ENCODE measurements around the gene TRMU. TPM values are rescaled to one million over a fixed set of nuclear protein-coding genes. Genes with fewer than 3 reads are reported as not detected.

TRMU gene
- total and polyA plus RNA-seq, 2 donors (not counting 3 experiments of a cell fraction or from before 2014, with no cell fraction given), result 42.4 to 65.7 TPM

DNA sequence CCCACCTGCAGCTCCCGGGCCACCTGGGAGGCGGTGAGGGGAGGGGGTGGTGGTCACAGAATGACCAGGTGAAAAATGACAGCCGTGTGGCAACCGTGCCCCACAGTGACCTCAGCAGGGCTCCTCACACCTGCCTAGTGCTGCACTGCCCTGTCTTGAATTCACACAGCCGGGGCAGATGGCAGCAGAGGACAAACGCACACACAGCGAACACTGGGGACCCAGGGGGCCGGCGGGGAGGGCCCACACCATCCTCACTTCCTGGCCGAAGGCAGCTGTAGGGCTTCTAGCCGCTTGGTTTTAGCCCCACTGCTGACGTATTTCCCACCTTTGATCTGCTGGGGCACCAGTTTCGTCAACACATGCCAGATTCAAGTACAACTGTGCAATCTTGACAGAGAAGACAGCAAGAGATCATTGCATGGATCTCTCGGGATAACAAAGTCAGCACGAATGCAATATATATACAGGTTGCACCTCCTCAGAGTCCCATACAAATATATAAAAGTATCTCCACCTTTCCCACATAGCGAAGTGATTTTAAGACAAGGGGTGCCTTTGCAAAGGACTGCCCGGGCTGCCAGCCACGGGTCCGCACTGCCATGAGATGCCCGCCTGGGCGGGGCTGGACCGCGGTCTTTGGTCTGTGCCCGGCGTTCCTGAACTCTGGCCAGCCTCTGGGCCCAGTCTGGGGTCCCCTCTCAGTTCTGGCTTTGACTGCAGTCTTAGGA lies 26.9 kb downstream of the TRMU start:
- Histone ChIP-seq H3K36me3 (ENCODE audit: control insufficient read depth in 2 of 2, extremely low read depth in 1 of 2, insufficient read depth in 2 of 2, low read length in 2 of 2) (no peaks in the 10 kb centered on the region), H3K4me1 (ENCODE audit: control insufficient read depth, extremely low read depth, insufficient read depth, low read length) (no peaks in the 10 kb centered on the region), H3K9me1 (replicated peaks; ENCODE audit: control insufficient read depth, extremely low read depth, insufficient read depth, low read length) (no peaks in the 10 kb centered on the region), H3K27ac (ENCODE audit: insufficient read depth, low read depth, low read length) (no peak overlapping the region), H4K20me1 (replicated peaks; ENCODE audit: control insufficient read depth, extremely low read depth, insufficient read depth, low read length) (no peaks in the 10 kb centered on the region), H3K79me2 (ENCODE audit: control insufficient read depth, insufficient read depth, low read length) (no peaks in the 10 kb centered on the region), H3K4me2 (ENCODE audit: insufficient read depth, low read length) (no peak overlapping the region), H2AFZ (ENCODE audit: low read depth, low read length) (no peak overlapping the region), H3K27me3 (ENCODE audit: control insufficient read depth in 2 of 2, insufficient read depth in 2 of 2, low read length in 2 of 2) (no peaks in the 10 kb centered on the region), H3K9ac (replicated peaks; ENCODE audit: extremely low read depth, insufficient read depth, low read length) (no peak overlapping the region), H3K4me3 (replicated peaks in 1 of 3; ENCODE audit: insufficient read depth in 1 of 3, low read depth in 1 of 3, low read length in 3 of 3) (no peak overlapping the region), H3K9me3 (replicated peaks; ENCODE audit: control insufficient read depth, insufficient read depth, low read length) (no peaks in the 10 kb centered on the region)
- FAIRE-seq (no peak), DNase-seq (ENCODE audit: low read depth, low spot score) (no peak)
- TF ChIP-seq GATA2 (IDR thresholded peaks at IDR 0.05; ENCODE audit: insufficient read depth, insufficient read length, low read depth, low read length) (no peak), POLR2AphosphoS5 (IDR thresholded peaks at IDR 0.05; ENCODE audit: insufficient read depth, low read depth, low read length) (no peak), FOS (IDR thresholded peaks at IDR 0.05; ENCODE audit: borderline replicate concordance, insufficient read depth, low read length) (no peak), MYC (IDR thresholded peaks at IDR 0.05; ENCODE audit: low read depth, low read length) (no peak), POLR2A (IDR thresholded peaks at IDR 0.05; ENCODE audit: low read depth, low read length) (no peak), JUN (IDR thresholded peaks at IDR 0.05; ENCODE audit: borderline replicate concordance, insufficient read depth, insufficient read length, low read depth) (no peak), EZH2 (IDR thresholded peaks at IDR 0.05; ENCODE audit: borderline replicate concordance, low read depth, low read length, severe bottlenecking) (no peak)
- TF ChIP-seq, protein P1, sequence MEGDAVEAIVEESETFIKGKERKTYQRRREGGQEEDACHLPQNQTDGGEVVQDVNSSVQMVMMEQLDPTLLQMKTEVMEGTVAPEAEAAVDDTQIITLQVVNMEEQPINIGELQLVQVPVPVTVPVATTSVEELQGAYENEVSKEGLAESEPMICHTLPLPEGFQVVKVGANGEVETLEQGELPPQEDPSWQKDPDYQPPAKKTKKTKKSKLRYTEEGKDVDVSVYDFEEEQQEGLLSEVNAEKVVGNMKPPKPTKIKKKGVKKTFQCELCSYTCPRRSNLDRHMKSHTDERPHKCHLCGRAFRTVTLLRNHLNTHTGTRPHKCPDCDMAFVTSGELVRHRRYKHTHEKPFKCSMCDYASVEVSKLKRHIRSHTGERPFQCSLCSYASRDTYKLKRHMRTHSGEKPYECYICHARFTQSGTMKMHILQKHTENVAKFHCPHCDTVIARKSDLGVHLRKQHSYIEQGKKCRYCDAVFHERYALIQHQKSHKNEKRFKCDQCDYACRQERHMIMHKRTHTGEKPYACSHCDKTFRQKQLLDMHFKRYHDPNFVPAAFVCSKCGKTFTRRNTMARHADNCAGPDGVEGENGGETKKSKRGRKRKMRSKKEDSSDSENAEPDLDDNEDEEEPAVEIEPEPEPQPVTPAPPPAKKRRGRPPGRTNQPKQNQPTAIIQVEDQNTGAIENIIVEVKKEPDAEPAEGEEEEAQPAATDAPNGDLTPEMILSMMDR (IDR thresholded peaks at IDR 0.05; ENCODE audit: extremely low read depth in 1 of 2, insufficient read depth in 1 of 2, low read depth in 1 of 2, low read length in 2 of 2), result no peak
- TF ChIP-seq, protein P2, sequence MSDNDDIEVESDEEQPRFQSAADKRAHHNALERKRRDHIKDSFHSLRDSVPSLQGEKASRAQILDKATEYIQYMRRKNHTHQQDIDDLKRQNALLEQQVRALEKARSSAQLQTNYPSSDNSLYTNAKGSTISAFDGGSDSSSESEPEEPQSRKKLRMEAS (IDR thresholded peaks at IDR 0.05; ENCODE audit: insufficient read depth, insufficient read length), result no peak
- POLR2A ChIA-PET, result no interaction called here
- intact Hi-C loops (cut with micrococcal nuclease), result no loop called here
- dilution Hi-C loops (cut with MboI; ENCODE audit: extremely low pct_ligation_motif_present, low sequenced_read_pairs), result no loop called here
- BruUV-seq (replicated peaks), result no TSS peak
- CTCF ChIA-PET, result no interaction called here

Data from endothelial cell of umbilical vein (primary cell).